HCT116 (cell line): ENCODE results near the gene ZCCHC3.

ENCODE experiments used
- CTCF ChIP-seq, 3 experiments: fragments of 200-600 bp in 1 of 3; sonication (generic) in 1 of 3; IDR thresholded peaks in 2 of 3; conservative IDR thresholded peaks in 1 of 3; 2 replicates each; pipeline ENCODE4 v1.5.1; 2012 to 2017; ENCODE audit warnings: low read depth in 2 of 3, low read length in 2 of 3, antibody characterized with exemption in 1 of 3, borderline replicate concordance in 1 of 3, control low read depth in 1 of 3, mild to moderate bottlenecking in 1 of 3, mixed read lengths in 1 of 3, mixed run types in 1 of 3, moderate library complexity in 1 of 3; ENCODE audit not compliant: insufficient read depth in 1 of 3
- EZH2 ChIP-seq: fragments of 200-600 bp; sonication (generic); IDR thresholded peaks from 2 replicates; pipeline ENCODE4 v1.6.1; 2017; ENCODE audit warnings: antibody characterized with exemption, mixed run types
- EZH2phosphoT487 ChIP-seq: fragments of 200-600 bp; IDR thresholded peaks from 2 replicates; pipeline ENCODE4 v1.6.1; 2018; ENCODE audit warnings: antibody characterized with exemption, borderline replicate concordance
- MAX ChIP-seq: IDR thresholded peaks from 2 replicates; pipeline ENCODE4 v1.6.1; 2012
- POLR2A ChIP-seq: IDR thresholded peaks from 2 replicates; pipeline ENCODE4 v1.7.0; 2011; ENCODE audit warnings: borderline replicate concordance; ENCODE audit not compliant: insufficient read depth, insufficient read length; ENCODE audit errors: extremely low read depth
- REST ChIP-seq: IDR thresholded peaks from 2 replicates; pipeline ENCODE4 v1.6.1; 2012; ENCODE audit warnings: low read depth
- SRF ChIP-seq: IDR thresholded peaks from 2 replicates; pipeline ENCODE4 v1.6.1; 2012; ENCODE audit warnings: low read depth
- ZBTB33 ChIP-seq: IDR thresholded peaks from 2 replicates; pipeline ENCODE4 v1.6.1; 2011; ENCODE audit warnings: mild to moderate bottlenecking, low read length, moderate library complexity; ENCODE audit not compliant: insufficient replicate concordance; ENCODE audit errors: extremely low read depth
- ZFX ChIP-seq: fragments of 450-650 bp; IDR thresholded peaks from 2 replicates; pipeline ENCODE4 v1.6.1; 2017
- ZNF274 ChIP-seq: fragments of 200-500 bp; sonication (Bioruptor generic); IDR thresholded peaks from 2 replicates; pipeline ENCODE4 v1.6.1; 2014; ENCODE audit warnings: mild to moderate bottlenecking, low read depth, low read length, inconsistent platforms

GRCh38 chr20:271528-271927 is 25.8 kb upstream of the ZCCHC3 start:
- no peak for TF ChIP-seq ZBTB33
- TF ChIP-seq EZH2phosphoT487 = no peak
- no peak for TF ChIP-seq CTCF (IDR thresholded peaks at IDR 0.05 in 2 of 3, conservative IDR thresholded peaks at IDR 0.05 in 1 of 3; ENCODE audit: borderline replicate concordance in 1 of 3, insufficient read depth in 1 of 3, low read depth in 2 of 3, low read length in 2 of 3)
- no peak for TF ChIP-seq SRF
- no peak for TF ChIP-seq ZFX
- TF ChIP-seq MAX = no peak
- no peak for TF ChIP-seq POLR2A
- TF ChIP-seq EZH2 = no peak
- TF ChIP-seq ZNF274 = no peak
- no peak for TF ChIP-seq REST
